Measurements from ENCODE around the gene SEMA6A. TPM values are rescaled to one million over a fixed set of nuclear protein-coding genes. Genes with fewer than 3 reads are reported as not detected.

The SEMA6A gene
- polyA plus RNA-seq, 3 donors: 0.16 TPM; not detected in 2

DNA sequence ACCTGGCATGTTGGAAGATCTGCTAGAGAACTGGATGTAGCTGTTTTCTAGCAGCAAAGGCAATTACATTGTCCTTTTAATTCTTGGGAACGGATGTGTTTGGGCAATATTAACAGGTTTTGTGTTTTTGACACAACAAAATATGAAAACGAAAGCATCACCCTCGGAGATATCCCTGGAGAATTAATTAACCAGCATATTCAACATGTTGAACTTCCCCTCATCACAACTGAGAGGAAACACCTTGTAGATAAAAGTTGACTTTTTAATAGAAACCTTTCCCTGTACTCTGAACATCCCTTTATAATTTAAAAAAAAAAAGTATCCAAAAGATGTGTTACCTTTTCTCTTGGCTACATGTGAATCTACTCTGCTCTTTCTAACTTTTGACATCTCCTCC, 13.0 kb downstream of the SEMA6A start:
- no peaks in the 10 kb centered on the region for H4K20me1 ChIP-seq (ENCODE audit: insufficient read depth, low read length)
- no peak for DNase-seq
- H3K4me2 ChIP-seq (replicated peaks; ENCODE audit: extremely low read depth, low read length, poor library complexity, severe bottlenecking): no peak overlapping the region
- no peaks in the 10 kb centered on the region for H3K79me2 ChIP-seq (ENCODE audit: insufficient read depth, low read length)
- H2AFZ ChIP-seq (ENCODE audit: insufficient read depth, low read depth, low read length, poor library complexity, severe bottlenecking): no peak overlapping the region
- no peaks in the 10 kb centered on the region for H3K9me3 ChIP-seq (replicated peaks in 1 of 2; ENCODE audit: control insufficient read depth in 1 of 2, insufficient read depth in 1 of 2, low read length in 2 of 2)
- Mint-ChIP-seq H3K27me3 (ENCODE audit: low read depth in 3 of 3) (peaks cover 0 to 1% (median 0%) of the 10 kb centered on the region in 3 donors), H3K9me3 (peaks cover 0 to 5% (median 0%) of the 10 kb centered on the region in 7 donors), H3K4me3 (no peak overlapping the region), H3K4me1 (no peaks in the 10 kb centered on the region), H3K27ac (no peak overlapping the region), H3K36me3 (no peaks in the 10 kb centered on the region)
- no peak overlapping the region for H3K9ac ChIP-seq (ENCODE audit: insufficient read depth, low read length, poor library complexity, severe bottlenecking)
- no peaks in the 10 kb centered on the region for H3K27me3 ChIP-seq (ENCODE audit: control insufficient read depth in 2 of 2, insufficient read depth in 2 of 2, low read length in 2 of 2)
- intact Hi-C loops (cut with micrococcal nuclease): no loop called here
- WGBS (ENCODE audit: insufficient coverage): no CpG with 5 or more reads among the region's 3 CpGs
- TF ChIP-seq, protein P1, sequence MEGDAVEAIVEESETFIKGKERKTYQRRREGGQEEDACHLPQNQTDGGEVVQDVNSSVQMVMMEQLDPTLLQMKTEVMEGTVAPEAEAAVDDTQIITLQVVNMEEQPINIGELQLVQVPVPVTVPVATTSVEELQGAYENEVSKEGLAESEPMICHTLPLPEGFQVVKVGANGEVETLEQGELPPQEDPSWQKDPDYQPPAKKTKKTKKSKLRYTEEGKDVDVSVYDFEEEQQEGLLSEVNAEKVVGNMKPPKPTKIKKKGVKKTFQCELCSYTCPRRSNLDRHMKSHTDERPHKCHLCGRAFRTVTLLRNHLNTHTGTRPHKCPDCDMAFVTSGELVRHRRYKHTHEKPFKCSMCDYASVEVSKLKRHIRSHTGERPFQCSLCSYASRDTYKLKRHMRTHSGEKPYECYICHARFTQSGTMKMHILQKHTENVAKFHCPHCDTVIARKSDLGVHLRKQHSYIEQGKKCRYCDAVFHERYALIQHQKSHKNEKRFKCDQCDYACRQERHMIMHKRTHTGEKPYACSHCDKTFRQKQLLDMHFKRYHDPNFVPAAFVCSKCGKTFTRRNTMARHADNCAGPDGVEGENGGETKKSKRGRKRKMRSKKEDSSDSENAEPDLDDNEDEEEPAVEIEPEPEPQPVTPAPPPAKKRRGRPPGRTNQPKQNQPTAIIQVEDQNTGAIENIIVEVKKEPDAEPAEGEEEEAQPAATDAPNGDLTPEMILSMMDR (IDR thresholded peaks at IDR 0.05): no peak
- H3K36me3 ChIP-seq (replicated peaks in 1 of 2; ENCODE audit: control insufficient read depth in 1 of 2, insufficient read depth in 2 of 2, low read length in 2 of 2): no peaks in the 10 kb centered on the region
- H3K4me1 ChIP-seq (ENCODE audit: control insufficient read depth in 1 of 2, insufficient read depth in 2 of 2, low read length in 2 of 2): no peaks in the 10 kb centered on the region
- no peak overlapping the region for H3K4me3 ChIP-seq (replicated peaks in 1 of 3; ENCODE audit: low read depth in 2 of 3, low read length in 3 of 3)
- H3K27ac ChIP-seq (ENCODE audit: low read depth in 1 of 2, low read length in 2 of 2): no peak overlapping the region

DNA sequence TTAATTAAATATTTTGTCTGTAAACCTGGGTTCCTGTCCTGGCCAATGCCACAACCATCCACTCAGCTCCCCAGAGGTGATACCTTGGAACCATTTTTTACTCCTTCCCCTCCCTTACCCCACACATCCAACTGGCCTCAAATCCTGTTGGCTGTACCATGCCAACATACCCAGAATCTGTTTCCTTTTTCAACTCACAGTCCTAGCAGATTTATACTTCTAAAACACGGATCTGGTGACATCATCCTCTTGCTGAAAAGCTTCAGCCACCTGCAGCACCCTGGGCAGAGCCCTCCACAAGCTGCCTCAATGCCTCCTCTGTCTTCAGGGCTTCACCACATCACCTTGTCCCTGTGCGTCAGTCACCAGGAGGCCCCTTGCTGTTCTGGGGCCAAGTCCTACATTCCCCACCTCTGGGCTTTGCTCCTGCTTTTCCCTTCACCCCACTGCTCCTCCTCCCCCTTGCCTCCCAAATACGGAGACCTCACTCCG, 14.9 kb downstream of the SEMA6A start:
- Histone ChIP-seq H3K27me3 (ENCODE audit: control insufficient read depth in 2 of 2, insufficient read depth in 2 of 2, low read length in 2 of 2) (no peaks in the 10 kb centered on the region), H3K79me2 (ENCODE audit: insufficient read depth, low read length) (no peaks in the 10 kb centered on the region), H4K20me1 (ENCODE audit: insufficient read depth, low read length) (no peaks in the 10 kb centered on the region), H3K4me1 (ENCODE audit: control insufficient read depth in 1 of 2, insufficient read depth in 2 of 2, low read length in 2 of 2) (no peaks in the 10 kb centered on the region), H2AFZ (ENCODE audit: insufficient read depth, low read depth, low read length, poor library complexity, severe bottlenecking) (no peak overlapping the region), H3K9me3 (replicated peaks in 1 of 2; ENCODE audit: control insufficient read depth in 1 of 2, insufficient read depth in 1 of 2, low read length in 2 of 2) (no peaks in the 10 kb centered on the region), H3K27ac (ENCODE audit: low read depth in 1 of 2, low read length in 2 of 2) (no peak overlapping the region), H3K4me2 (replicated peaks; ENCODE audit: extremely low read depth, low read length, poor library complexity, severe bottlenecking) (no peak overlapping the region), H3K9ac (ENCODE audit: insufficient read depth, low read length, poor library complexity, severe bottlenecking) (no peak overlapping the region), H3K4me3 (replicated peaks in 1 of 3; ENCODE audit: low read depth in 2 of 3, low read length in 3 of 3) (no peak overlapping the region), H3K36me3 (replicated peaks in 1 of 2; ENCODE audit: control insufficient read depth in 1 of 2, insufficient read depth in 2 of 2, low read length in 2 of 2) (no peaks in the 10 kb centered on the region)
- TF ChIP-seq, protein P1 (IDR thresholded peaks at IDR 0.05): no peak
- Mint-ChIP-seq H3K4me3 (no peak overlapping the region), H3K9me3 (peaks cover 0 to 5% (median 0%) of the 10 kb centered on the region in 7 donors), H3K27me3 (ENCODE audit: low read depth in 3 of 3) (peaks cover 0 to 1% (median 0%) of the 10 kb centered on the region in 3 donors), H3K36me3 (no peaks in the 10 kb centered on the region), H3K4me1 (no peaks in the 10 kb centered on the region), H3K27ac (no peak overlapping the region)
- no peak for DNase-seq
- WGBS (ENCODE audit: insufficient coverage): 85% methylated on average over 4 of the region's 4 CpGs
- intact Hi-C loops (cut with micrococcal nuclease): no loop called here

All from CD14-positive monocyte (primary cell).